Caco-2 (cell line): ENCODE data around the gene NPIPA3. TPM values are rescaled to one million over a fixed set of nuclear protein-coding genes. Genes with fewer than 3 reads are reported as not detected.

Experiments
- total RNA-seq: library from RNA; stranded (reverse); gene quantifications from 2 replicates; pipeline ENCODE4 v1.2.3, GENCODE V29; 2022

The NPIPA3 gene
- total RNA-seq, 1 experiment from 2014 or later = 1.8 TPM

Other genes starting within 250 kb of the NPIPA3 start
- gene PARN, start 73.2 kb upstream of the NPIPA3 start, total RNA-seq = 27.1 and 30.7 TPM in 2 replicates
- gene BFAR, start 70.5 kb upstream of the NPIPA3 start, total RNA-seq = 41.3 and 42.7 TPM in 2 replicates
- gene PLA2G10, start 9.1 kb upstream of the NPIPA3 start, total RNA-seq = 1.00 and 1.4 TPM in 2 replicates
- 2.2 and 4.1 TPM in 2 replicates for gene NPIPA2, start 39.1 kb downstream of the NPIPA3 start, total RNA-seq
- gene NOMO1, start 130.3 kb downstream of the NPIPA3 start, total RNA-seq = 128 and 138 TPM in 2 replicates
- gene NPIPA1, start 234.0 kb downstream of the NPIPA3 start, total RNA-seq = 91.0 and 93.1 TPM in 2 replicates